DND-41 (cell line): ENCODE measurements around the gene EXOC1L.

Source experiments
- CTCF ChIP-seq: IDR thresholded peaks from 2 replicates; pipeline ENCODE4 v1.5.1; 2012; ENCODE audit warnings: borderline replicate concordance, low read length, moderate library complexity, mild to moderate bottlenecking; ENCODE audit not compliant: poor library complexity, severe bottlenecking; ENCODE audit errors: extremely low read depth
- EZH2 ChIP-seq: IDR thresholded peaks from 3 replicates; pipeline ENCODE4 v1.6.1; 2012; ENCODE audit warnings: borderline replicate concordance, low read depth, mild to moderate bottlenecking, moderate library complexity, low read length, inconsistent platforms; ENCODE audit not compliant: severe bottlenecking

GRCh38 chr4:55826986-55827385 lies 7.4 kb downstream of the EXOC1L start:
- TF ChIP-seq CTCF (no peak), EZH2 (no peak)
